Esophagus squamous epithelium (tissue), 5 donors: Measurements from ENCODE around the gene ZNF845. TPM values are rescaled to one million over a fixed set of nuclear protein-coding genes. Genes with fewer than 3 reads are reported as not detected.
"Not testable (repeated sequence)": the region's sequence is repeated elsewhere in the genome, so short reads cannot be mapped to it uniquely, and the experiment has no call there.

Experiments
- DNase-seq: peaks from one replicate; lab custom pipeline; 2025; lab: John Stamatoyannopoulos, UW
- H3K27ac ChIP-seq, 4 donors: fragments of 200-600 bp; sonication (generic); one replicate each; pipeline ENCODE4 v1.5.1; 2016 to 2019; ENCODE audit warnings: mild to moderate bottlenecking in 1 of 4
- H3K27me3 ChIP-seq, 4 donors: fragments of 200-600 bp; sonication (generic); 1 replicate in 3 of 4; 2 replicates in 1 of 4; pipeline versions ENCODE4 v1.5.1 to v1.6.0; 2017 to 2021; ENCODE audit warnings: antibody characterized with exemption in 1 of 4
- H3K36me3 ChIP-seq, 3 donors: fragments of 200-600 bp; sonication (generic); one replicate each; pipeline ENCODE4 v1.5.1; 2016 to 2019
- H3K4me1 ChIP-seq, 3 donors: fragments of 200-600 bp; sonication (generic); one replicate each; pipeline ENCODE4 v1.5.1; 2017 to 2019
- H3K4me3 ChIP-seq, 4 donors: fragments of 200-600 bp; sonication (generic); 1 replicate in 3 of 4; 2 replicates in 1 of 4; pipeline ENCODE4 v1.5.1; 2016 to 2019; ENCODE audit warnings: mild to moderate bottlenecking in 2 of 4, moderate library complexity in 1 of 4
- H3K9me3 ChIP-seq, 3 donors: fragments of 200-600 bp; sonication (generic); one replicate each; pipeline ENCODE4 v1.5.1; 2016 to 2019
- POLR2A ChIP-seq, 4 donors: fragments of 450-650 bp; IDR thresholded peaks; one replicate each; pipeline ENCODE4 v1.6.1; 2017; ENCODE audit warnings: antibody characterized with exemption in 4 of 4, mild to moderate bottlenecking in 4 of 4, moderate library complexity in 3 of 4
- WGBS, 2 donors: methylation state at CpG; one replicate each; pipeline ENCODE4 v1.1.5; 2018; 5-methylcytosine and 5-hydroxymethylcytosine counted together
- intact Hi-C: fragments of 100-400 bp; cut with DNase I; formaldehyde crosslinking; loops from one replicate; pipeline ENCODE4 v1.15.0; 2022
- total RNA-seq, 4 donors: library from RNA; depleted of rRNA; stranded (reverse); fragments of >200 nt; gene quantifications; one replicate each; pipeline ENCODE4 v1.1.0, GENCODE V29; 2016
- TF ChIP-seq, protein P1 (sequence below), 6 experiments: fragments of 450-650 bp in 4 of 6; fragments of 200-600 bp in 2 of 6; sonication (generic) in 2 of 6; IDR thresholded peaks; one replicate each; pipeline ENCODE4 v1.5.1; 2016 to 2019; ENCODE audit warnings: antibody characterized with exemption in 6 of 6, mild to moderate bottlenecking in 4 of 6, moderate library complexity in 4 of 6
- donor health status: DM: yes; HTN: yes; CAD: no.

Gene ZNF845
- total RNA-seq, 4 donors from 2014 or later: 2.3 to 7.1 (median 4.4) TPM

DNA sequence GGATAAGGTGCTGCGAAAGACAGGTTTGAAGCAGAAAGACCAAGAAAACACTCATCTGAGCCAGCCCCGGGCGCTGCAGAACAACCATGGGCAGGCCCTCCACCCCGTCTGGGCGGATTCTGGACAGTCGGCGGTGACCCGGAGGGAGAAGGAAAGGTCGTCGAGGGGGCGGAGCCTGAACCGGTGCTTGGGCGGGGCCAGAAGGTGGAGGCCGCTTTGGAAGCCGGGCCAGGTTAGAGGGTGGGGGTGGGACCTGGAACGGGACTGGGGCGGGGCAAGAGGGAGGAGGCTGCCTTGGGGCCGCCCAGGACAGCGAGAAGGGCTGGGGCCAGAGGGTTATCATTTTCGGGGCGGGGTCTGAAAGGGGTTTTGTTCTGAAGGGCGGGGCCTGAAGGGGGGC is 56.4 kb downstream of the ZNF845 start:
- Histone ChIP-seq H3K27ac (no peak overlapping the region), H3K4me3 (no peak overlapping the region), H3K27me3 (no peaks in the 10 kb centered on the region), H3K4me1 (peaks cover 3 to 10% (median 5%) of the 10 kb centered on the region in 3 donors), H3K9me3 (peaks cover 0 to 69% (median 35%) of the 10 kb centered on the region in 3 donors), H3K36me3 (peaks cover 0 to 16% (median 0%) of the 10 kb centered on the region in 3 donors)
- intact Hi-C loops: no loop called here
- TF ChIP-seq POLR2A (IDR thresholded peaks at IDR 0.05): no peak
- TF ChIP-seq, protein P1, sequence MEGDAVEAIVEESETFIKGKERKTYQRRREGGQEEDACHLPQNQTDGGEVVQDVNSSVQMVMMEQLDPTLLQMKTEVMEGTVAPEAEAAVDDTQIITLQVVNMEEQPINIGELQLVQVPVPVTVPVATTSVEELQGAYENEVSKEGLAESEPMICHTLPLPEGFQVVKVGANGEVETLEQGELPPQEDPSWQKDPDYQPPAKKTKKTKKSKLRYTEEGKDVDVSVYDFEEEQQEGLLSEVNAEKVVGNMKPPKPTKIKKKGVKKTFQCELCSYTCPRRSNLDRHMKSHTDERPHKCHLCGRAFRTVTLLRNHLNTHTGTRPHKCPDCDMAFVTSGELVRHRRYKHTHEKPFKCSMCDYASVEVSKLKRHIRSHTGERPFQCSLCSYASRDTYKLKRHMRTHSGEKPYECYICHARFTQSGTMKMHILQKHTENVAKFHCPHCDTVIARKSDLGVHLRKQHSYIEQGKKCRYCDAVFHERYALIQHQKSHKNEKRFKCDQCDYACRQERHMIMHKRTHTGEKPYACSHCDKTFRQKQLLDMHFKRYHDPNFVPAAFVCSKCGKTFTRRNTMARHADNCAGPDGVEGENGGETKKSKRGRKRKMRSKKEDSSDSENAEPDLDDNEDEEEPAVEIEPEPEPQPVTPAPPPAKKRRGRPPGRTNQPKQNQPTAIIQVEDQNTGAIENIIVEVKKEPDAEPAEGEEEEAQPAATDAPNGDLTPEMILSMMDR (IDR thresholded peaks at IDR 0.05): no peak
- WGBS, 2 donors: 15 to 55% methylated on average over 4 to 17 of the region's 22 CpGs
- DNase-seq: no peak

DNA sequence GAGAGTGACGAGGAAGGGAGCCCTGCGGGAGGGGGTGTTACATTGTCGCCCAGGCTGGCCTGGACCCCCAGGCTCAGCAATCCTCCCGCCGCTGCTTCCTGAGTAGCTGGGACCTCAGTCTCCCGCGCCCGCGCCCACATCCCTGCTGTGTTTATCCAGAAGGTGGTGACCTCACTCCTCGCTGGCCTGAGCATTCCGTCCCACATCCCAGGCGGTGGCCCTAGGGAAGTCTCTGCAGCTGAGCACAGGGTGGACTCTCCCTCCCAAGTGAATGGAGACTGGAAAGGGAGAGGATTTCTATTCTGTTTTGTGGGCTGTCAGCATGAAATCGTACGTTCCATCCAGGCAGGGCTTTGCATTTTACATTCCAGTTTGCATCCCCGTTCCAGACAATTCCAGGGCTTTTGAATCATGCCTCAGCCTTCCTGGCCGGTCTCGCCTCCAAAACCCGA is 61.0 kb downstream of the ZNF845 start:
- Histone ChIP-seq H3K36me3 (peaks cover 0 to 19% (median 10%) of the 10 kb centered on the region in 3 donors), H3K9me3 (peaks cover 0 to 34% (median 10%) of the 10 kb centered on the region in 3 donors), H3K4me1 (peaks cover 3 to 30% (median 5%) of the 10 kb centered on the region in 3 donors), H3K4me3 (peak overlapping the region; percentile 66 to 76 (median 73)), H3K27ac (peak overlapping the region; percentile 87 to 92 (median 90)), H3K27me3 (no peaks in the 10 kb centered on the region)
- 5 to 13% methylated on average over 3 to 13 of the region's 18 CpGs for WGBS, 2 donors
- TF ChIP-seq, protein P1 (IDR thresholded peaks at IDR 0.05): no peak
- TF ChIP-seq POLR2A (IDR thresholded peaks at IDR 0.05): no peak
- DNase-seq: no peak
- intact Hi-C loops: no loop called here

DNA sequence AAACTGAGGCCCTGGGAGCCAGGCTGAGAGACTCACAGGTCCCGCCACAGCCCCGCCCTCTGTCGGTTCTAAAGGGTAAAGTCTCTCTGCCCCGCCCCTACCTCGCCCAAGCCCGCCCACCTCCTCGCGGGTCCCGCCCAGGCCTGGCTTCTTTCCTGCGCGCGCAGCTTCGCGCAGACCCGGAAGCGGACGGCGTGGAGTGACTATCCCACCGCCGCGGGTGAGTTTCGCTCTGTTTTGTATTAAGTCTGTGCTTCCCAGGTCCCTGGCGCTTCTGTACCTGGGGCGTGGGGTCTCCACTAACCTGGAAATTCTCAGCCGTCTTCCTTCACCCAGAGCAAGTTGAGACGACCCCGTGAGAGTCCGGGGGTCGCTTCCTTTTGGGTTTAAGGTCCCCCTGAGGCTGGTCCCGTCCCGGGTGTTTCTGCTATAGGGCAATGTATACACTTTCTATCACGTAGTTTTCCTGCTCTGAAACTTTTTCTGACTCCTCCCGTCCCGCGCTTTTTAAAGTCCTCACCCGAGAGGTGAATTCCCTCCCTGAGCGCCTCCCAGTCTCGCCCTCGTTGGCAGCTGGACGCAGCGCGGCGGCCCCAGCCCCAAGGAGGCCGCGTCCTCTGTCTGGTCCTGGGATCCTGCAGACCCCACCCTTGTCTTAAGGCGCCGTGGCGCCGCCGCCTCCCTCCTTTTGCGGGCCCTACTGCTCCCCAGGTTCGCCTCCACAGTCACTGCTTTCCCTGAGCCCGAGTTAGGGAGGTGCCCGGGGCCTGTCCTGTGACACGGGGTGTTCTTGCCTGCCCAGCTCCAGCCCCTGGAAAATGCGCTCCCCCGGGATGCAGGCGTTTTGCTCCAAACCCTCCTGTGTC is 61.7 kb downstream of the ZNF845 start, which contains the start of gene ZNF765:
Gene ZNF765 (plus strand): TSS at position 176 of the 866 bp plus-strand sequence. CDS start 2,867 bp downstream, outside the sequence.
- peak within 1 kb of the TSS; percentile 87 to 92 (median 90) for H3K27ac ChIP-seq
- peak within 1 kb of the TSS; percentile 66 to 76 (median 73) for H3K4me3 ChIP-seq
- intact Hi-C loops: no loop called here
- H3K9me3 ChIP-seq: peaks cover 0 to 33% (median 4%) of the 10 kb centered on the region in 3 donors
- 0 to 1% methylated on average over 15 to 27 of the region's 58 CpGs for WGBS, 2 donors
- peak; percentile 75 for DNase-seq
- H3K27me3 ChIP-seq: no peaks in the 10 kb centered on the region
- peaks cover 3 to 30% (median 5%) of the 10 kb centered on the region in 3 donors for H3K4me1 ChIP-seq
- TF ChIP-seq, protein P1 (IDR thresholded peaks at IDR 0.05): peak; percentile 34 to 61 (median 56)
- TF ChIP-seq POLR2A (IDR thresholded peaks at IDR 0.05): peak in 3 of 4 donors; percentile 59 to 70 (median 66)
- H3K36me3 ChIP-seq: peaks cover 0 to 26% (median 10%) of the 10 kb centered on the region in 3 donors

DNA sequence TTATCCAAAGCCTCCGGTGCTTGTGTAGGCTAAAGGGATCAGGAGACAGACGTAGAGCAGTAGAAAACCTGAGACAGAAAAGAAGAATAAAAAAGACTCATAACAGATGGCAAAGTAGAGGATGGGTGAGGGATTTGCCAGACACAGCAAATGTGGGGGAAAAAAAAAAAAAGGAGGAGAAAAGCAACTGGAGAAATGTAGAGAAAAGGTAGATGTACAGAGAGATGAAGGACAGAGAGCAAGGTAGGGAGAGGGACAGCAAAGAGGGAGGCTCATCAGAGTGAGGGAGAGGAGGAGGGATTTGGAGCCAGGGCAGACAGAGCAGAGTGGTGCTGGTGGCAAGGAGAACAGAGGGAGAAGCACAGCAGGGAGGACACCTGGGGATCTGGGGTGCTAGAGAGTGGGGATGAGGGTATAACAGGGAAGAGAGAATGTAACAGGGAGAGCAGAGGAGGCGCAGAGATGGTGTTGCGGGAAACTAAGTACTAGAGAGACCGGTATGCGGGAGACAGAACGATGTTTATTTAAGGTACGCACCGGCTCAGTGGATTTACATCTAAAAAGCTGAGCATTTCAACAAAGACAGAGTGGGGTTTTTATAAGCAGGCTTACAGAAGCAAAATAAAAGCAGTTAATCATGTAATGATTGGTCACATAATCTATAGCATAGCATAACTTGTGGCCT is 62.4 kb downstream of the ZNF845 start:
- intact Hi-C loops, DNase-seq, H3K27me3 ChIP-seq: not testable (repeated sequence)
- H3K4me3 ChIP-seq: peak overlapping the region; percentile 66 to 76 (median 73)
- WGBS, 2 donors: 18 to 25% methylated on average over 8 of the region's 9 CpGs
- H3K4me1 ChIP-seq: peaks cover 3 to 30% (median 5%) of the 10 kb centered on the region in 3 donors
- H3K36me3 ChIP-seq: peaks cover 0 to 33% (median 13%) of the 10 kb centered on the region in 3 donors
- H3K9me3 ChIP-seq: peaks cover 0 to 30% (median 0%) of the 10 kb centered on the region in 3 donors
- H3K27ac ChIP-seq: peak overlapping the region; percentile 87 to 92 (median 90)

DNA sequence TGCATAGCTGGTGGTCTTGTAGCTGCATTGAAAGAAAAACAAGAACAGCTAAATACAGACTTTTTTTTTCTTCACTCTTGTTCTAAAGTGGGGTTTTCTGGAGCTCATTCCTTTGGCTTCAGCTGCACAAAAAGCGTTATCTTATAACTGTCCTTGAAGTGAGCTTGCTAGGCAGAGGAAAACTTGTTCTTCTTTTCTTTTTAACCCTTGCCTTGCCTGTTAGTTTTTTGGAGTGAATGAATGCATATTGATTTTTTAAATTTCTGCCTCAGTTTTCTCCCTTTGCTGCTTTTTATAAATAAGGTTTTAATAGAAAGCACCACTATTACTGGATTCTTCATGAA is 62.9 kb downstream of the ZNF845 start:
- H3K4me3 ChIP-seq: peak overlapping the region in 2 of 4 donors; percentile 66 to 74
- DNase-seq: no peak
- peaks cover 0 to 39% (median 14%) of the 10 kb centered on the region in 3 donors for H3K36me3 ChIP-seq
- no peak overlapping the region for H3K27ac ChIP-seq
- WGBS, 2 donors: 17 to 30% methylated on average over 1 of the region's 1 CpG
- intact Hi-C loops: no loop called here
- H3K9me3 ChIP-seq: peaks cover 0 to 30% (median 0%) of the 10 kb centered on the region in 3 donors
- no peaks in the 10 kb centered on the region for H3K27me3 ChIP-seq
- TF ChIP-seq, protein P1 (IDR thresholded peaks at IDR 0.05): no peak
- no peak for TF ChIP-seq POLR2A (IDR thresholded peaks at IDR 0.05)
- H3K4me1 ChIP-seq: peaks cover 3 to 30% (median 5%) of the 10 kb centered on the region in 3 donors

DNA sequence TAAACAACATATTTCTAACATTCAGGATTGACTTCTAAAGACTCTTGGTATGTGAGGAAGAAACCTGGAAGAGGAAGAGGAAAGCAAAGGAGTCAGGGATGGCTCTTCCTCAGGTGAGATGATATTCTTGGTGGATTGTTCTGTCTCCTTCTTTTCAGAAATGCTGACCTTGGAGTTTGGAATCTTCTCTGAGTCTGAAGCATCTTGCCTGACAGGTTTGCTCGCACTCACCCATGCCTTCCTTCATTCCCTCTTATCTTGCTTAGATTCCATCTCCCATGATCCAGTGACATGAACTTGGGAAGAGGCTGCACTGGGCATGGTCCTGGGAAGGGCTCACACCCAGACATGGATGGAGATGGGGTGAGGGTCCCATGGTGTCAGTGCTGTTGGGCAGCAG is 64.4 kb downstream of the ZNF845 start:
- H3K27ac ChIP-seq, DNase-seq, H3K4me3 ChIP-seq, intact Hi-C loops, H3K27me3 ChIP-seq: not testable (repeated sequence)
- Histone ChIP-seq H3K36me3 (peaks cover 0 to 53% (median 14%) of the 10 kb centered on the region in 3 donors), H3K4me1 (peaks cover 3 to 30% (median 5%) of the 10 kb centered on the region in 3 donors), H3K9me3 (peaks cover 0 to 37% (median 7%) of the 10 kb centered on the region in 3 donors)
- WGBS, 2 donors: 90 to 93% methylated on average over 1 of the region's 1 CpG
